Ovary (tissue), 9 donors: ENCODE results near the gene FAT1. TPM values are rescaled to one million over a fixed set of nuclear protein-coding genes. Genes with fewer than 3 reads are reported as not detected.

ENCODE experiments used
- DNase-seq, 5 donors: peaks; one replicate each; pipeline ENCODE4 v3.0.0-alpha.2; 2019 to 2020
- H3K27ac ChIP-seq, 2 donors: fragments of 200-600 bp; one replicate each; pipeline versions ENCODE4 v1.5.1 to v1.8.0; 2019 to 2022
- H3K27me3 ChIP-seq: fragments of 200-600 bp; one replicate; pipeline ENCODE4 v1.8.0; 2022
- H3K36me3 ChIP-seq: fragments of 200-600 bp; sonication (generic); one replicate; pipeline ENCODE4 v1.5.1; 2019
- H3K4me1 ChIP-seq: one replicate; pipeline ENCODE4 v1.8.1; 2013; ENCODE audit warnings: mild to moderate bottlenecking, moderate library complexity; ENCODE audit not compliant: insufficient read depth
- H3K4me3 ChIP-seq: fragments of 200-600 bp; sonication (generic); one replicate; pipeline ENCODE4 v1.5.1; 2017
- H3K9me3 ChIP-seq, 2 donors: fragments of 200-600 bp in 1 of 2; sonication (generic) in 1 of 2; one replicate each; pipeline versions ENCODE4 v1.5.1 to v1.8.1; 2013 to 2019; ENCODE audit warnings: mild to moderate bottlenecking in 1 of 2, moderate library complexity in 1 of 2
- EP300 ChIP-seq: sonication (generic); formaldehyde crosslinking; IDR thresholded peaks from one replicate; pipeline ENCODE4 v1.6.1; 2017; ENCODE audit warnings: antibody characterized with exemption
- POLR2A ChIP-seq: fragments of 450-650 bp; IDR thresholded peaks from one replicate; pipeline ENCODE4 v1.6.1; 2017; ENCODE audit warnings: antibody characterized with exemption, mild to moderate bottlenecking, moderate library complexity
- WGBS, 3 donors: extraction: QIAGEN DNeasy Blood & Tissue Kit in 1 of 3; methylation state at CpG; one replicate each; pipeline versions ENCODE4 v1.1.5 to v1.1.7; 2013 to 2017; 5-methylcytosine and 5-hydroxymethylcytosine counted together
- intact Hi-C, 4 donors: fragments of 100-400 bp; cut with DNase I; formaldehyde crosslinking; loops; one replicate each; pipeline versions ENCODE4 v1.11.0 to v1.15.1; 2022 to 2023
- polyA plus RNA-seq, 2 donors: library from polyadenylated mRNA; stranded (reverse); fragments of 200-250 nt in 1 of 2; fragments of 350-450 nt in 1 of 2; fragmentation: Illumina TruSeq in 1 of 2; extraction: RNeasy Lipid Tissue Mini Kit (QIAGEN cat#74804) in 1 of 2; gene quantifications; one replicate each; pipeline ENCODE4 v1.2.3, GENCODE V29; 2013 to 2014
- total RNA-seq, 7 donors: library from RNA; depleted of rRNA in 2 of 7; stranded (reverse); fragments of >200 nt in 2 of 7; fragmentation: NEBNext Ultra II Directional in 3 of 7; extraction: Animal tissue kit (Norgen Biotek cat#: 25700) in 3 of 7; gene quantifications; one replicate each; pipeline versions ENCODE4 v1.1.0 to v1.2.4, GENCODE V29; 2016 to 2023
- TF ChIP-seq, protein P1 (sequence below), 3 donors: fragments of 450-650 bp in 2 of 3; fragments of 200-600 bp in 1 of 3; IDR thresholded peaks; one replicate each; pipeline versions ENCODE4 v1.5.1 to v1.8.0; 2016 to 2022; ENCODE audit warnings: antibody characterized with exemption in 3 of 3, mild to moderate bottlenecking in 1 of 3
- donor health status: DM: no; HTN: no; CAD: no; lungs with moderate emphysema.
- donor health status: DM: no; HTN: no; CAD: no.
- donor health status: Bipolar disorder and iron deficiency.
- donor health status: DM: yes; HTN: yes; CAD: no.
- donor health status: DM: no; HTN: no; CAD: no.
- donor health status: DM: yes; HTN: yes; CAD: no.

Gene FAT1
- total and polyA plus RNA-seq, 9 donors = 20.5 to 78.6 (median 46.6) TPM

DNA sequence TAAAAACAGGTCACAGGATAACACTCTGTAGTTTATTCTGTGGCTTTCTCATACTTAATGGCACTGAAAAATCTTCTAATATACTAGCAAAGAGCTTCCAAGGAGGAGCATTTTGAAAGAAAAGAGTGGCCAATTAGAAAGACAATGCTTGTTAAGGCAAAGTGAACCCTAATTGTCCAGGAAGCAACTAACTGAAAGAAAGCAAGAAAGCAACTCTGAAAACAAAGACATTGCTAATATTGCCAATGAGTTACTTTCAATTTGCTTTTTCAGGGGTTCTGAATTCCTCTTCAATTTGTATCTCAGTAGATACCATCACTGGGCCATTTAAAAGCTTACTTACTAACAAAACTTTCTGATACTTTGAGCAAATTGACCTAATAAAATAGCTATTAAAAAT is 89.8 kb downstream of the FAT1 start:
- Histone ChIP-seq H3K4me1 (no peaks in the 10 kb centered on the region), H3K36me3 (no peaks in the 10 kb centered on the region), H3K9me3 (no peaks in the 10 kb centered on the region), H3K4me3 (no peak overlapping the region), H3K27ac (no peak overlapping the region), H3K27me3 (no peaks in the 10 kb centered on the region)
- TF ChIP-seq, protein P1, sequence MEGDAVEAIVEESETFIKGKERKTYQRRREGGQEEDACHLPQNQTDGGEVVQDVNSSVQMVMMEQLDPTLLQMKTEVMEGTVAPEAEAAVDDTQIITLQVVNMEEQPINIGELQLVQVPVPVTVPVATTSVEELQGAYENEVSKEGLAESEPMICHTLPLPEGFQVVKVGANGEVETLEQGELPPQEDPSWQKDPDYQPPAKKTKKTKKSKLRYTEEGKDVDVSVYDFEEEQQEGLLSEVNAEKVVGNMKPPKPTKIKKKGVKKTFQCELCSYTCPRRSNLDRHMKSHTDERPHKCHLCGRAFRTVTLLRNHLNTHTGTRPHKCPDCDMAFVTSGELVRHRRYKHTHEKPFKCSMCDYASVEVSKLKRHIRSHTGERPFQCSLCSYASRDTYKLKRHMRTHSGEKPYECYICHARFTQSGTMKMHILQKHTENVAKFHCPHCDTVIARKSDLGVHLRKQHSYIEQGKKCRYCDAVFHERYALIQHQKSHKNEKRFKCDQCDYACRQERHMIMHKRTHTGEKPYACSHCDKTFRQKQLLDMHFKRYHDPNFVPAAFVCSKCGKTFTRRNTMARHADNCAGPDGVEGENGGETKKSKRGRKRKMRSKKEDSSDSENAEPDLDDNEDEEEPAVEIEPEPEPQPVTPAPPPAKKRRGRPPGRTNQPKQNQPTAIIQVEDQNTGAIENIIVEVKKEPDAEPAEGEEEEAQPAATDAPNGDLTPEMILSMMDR (IDR thresholded peaks at IDR 0.05) = no peak
- TF ChIP-seq POLR2A (no peak), EP300 (no peak)
- intact Hi-C loops = no loop called here
- DNase-seq = no peak

DNA sequence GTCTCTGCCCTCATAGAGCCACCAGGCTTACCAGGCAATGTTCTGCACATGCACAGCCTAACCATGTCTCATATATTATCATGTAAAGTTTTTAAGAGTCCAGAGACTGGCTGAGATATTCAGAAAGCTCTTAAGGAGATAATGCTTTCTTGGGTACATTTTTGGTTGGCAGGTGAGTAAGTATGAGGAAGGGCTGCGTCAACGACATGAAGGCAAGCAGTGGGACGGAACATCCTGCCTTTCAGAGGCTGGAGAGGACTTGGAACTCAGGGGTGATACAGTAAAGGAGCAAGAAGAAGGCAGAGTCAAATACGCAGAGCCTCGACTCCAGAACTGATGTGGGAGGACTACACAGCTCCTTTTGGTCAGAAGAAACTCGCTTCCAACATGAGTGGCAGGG is 93.5 kb downstream of the FAT1 start:
- Histone ChIP-seq H3K4me3 (no peak overlapping the region), H3K27me3 (no peaks in the 10 kb centered on the region), H3K27ac (no peak overlapping the region), H3K36me3 (no peaks in the 10 kb centered on the region), H3K9me3 (no peaks in the 10 kb centered on the region), H3K4me1 (no peaks in the 10 kb centered on the region)
- WGBS, 3 donors = 95 to 97% (median 96%) methylated on average over 6 of the region's 6 CpGs
- TF ChIP-seq, protein P1 (IDR thresholded peaks at IDR 0.05) = no peak
- TF ChIP-seq POLR2A (no peak), EP300 (no peak)
- no peak for DNase-seq
- intact Hi-C loops = no loop called here

DNA sequence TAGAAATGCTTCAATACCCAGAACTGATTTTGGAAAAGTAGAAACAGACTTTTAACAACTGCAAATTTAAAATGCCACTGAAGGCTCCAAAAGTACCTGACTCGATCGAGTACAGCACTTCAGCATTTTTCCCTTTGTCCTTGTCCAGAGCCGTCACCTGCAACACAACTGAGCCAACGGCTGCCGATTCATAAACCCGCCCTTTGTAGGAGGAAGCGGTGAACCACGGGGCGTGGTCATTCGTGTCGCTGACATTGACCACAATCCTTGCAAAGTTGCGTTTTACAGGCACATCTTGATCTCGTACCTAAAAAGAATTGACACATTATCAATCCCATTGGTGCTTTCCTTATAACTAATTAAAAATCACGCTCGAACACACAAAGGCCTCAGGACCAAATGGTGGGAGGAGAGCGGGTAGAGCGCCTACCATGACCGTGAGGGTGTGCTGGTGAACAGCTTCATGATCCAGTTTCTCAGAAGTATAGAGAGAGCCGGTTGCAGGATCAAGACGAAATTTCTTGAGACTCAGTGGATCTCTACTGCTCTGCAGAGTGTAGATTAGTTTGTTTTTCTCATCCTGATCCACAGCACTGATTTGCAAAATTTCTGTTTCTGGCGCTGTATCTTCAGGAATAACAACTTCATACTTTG is 95.5 kb downstream of the FAT1 start:
- no peak overlapping the region for H3K27ac ChIP-seq
- 93 to 94% (median 93%) methylated on average over 21 of the region's 21 CpGs for WGBS, 3 donors
- H3K36me3 ChIP-seq = no peaks in the 10 kb centered on the region
- no peaks in the 10 kb centered on the region for H3K9me3 ChIP-seq
- DNase-seq = no peak
- no peaks in the 10 kb centered on the region for H3K4me1 ChIP-seq
- intact Hi-C loops = no loop called here
- no peak for TF ChIP-seq POLR2A
- TF ChIP-seq, protein P1 (IDR thresholded peaks at IDR 0.05) = no peak
- TF ChIP-seq EP300 = no peak
- H3K4me3 ChIP-seq = no peak overlapping the region
- no peaks in the 10 kb centered on the region for H3K27me3 ChIP-seq

DNA sequence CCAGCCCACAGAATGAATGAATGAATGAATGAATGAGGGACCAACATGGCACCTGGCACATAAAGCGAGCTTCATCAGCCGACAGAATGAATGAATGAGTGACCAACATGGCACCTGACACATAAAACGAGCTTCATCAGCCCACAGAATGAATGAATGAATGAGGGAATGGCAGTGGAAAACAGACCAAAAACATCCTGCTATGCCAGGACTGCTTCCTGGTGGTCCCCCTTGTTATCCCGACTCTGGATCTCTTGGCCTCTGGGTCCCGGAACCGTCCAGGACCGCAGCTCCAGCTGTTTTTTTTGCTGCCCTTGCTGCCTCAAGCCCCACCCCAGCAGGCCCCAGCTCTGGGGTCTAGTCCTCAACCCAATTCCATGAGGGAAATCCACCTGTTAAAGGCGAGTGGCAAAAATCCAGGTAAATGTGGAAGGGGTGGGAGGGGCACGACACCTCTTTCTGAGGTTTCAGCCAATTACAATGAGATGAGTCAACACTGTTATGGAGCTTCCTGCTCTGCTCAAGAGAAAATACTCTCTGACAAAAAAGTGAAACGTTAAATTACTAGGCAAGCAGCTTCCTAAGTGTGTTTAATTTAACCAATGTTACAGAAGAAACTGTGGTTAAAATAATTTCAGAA is 96.3 kb downstream of the FAT1 start:
- no peaks in the 10 kb centered on the region for H3K36me3 ChIP-seq
- H3K9me3 ChIP-seq = no peaks in the 10 kb centered on the region
- no peak for DNase-seq
- H3K4me1 ChIP-seq = no peaks in the 10 kb centered on the region
- H3K27ac ChIP-seq = no peak overlapping the region
- TF ChIP-seq POLR2A (no peak), EP300 (no peak)
- TF ChIP-seq, protein P1 (IDR thresholded peaks at IDR 0.05) = no peak
- no peak overlapping the region for H3K4me3 ChIP-seq
- 73 to 81% (median 79%) methylated on average over 10 of the region's 10 CpGs for WGBS, 3 donors
- H3K27me3 ChIP-seq = no peaks in the 10 kb centered on the region
- intact Hi-C loops = no loop called here
